T-helper 17 cell (primary cell): ENCODE measurements around the gene RALGDS. TPM values are rescaled to one million over a fixed set of nuclear protein-coding genes. Genes with fewer than 3 reads are reported as not detected.
A peak's percentile ranks its signal among the peaks of the same experiment; 100 is the strongest.

Experiments used
- ATAC-seq: fragments of 150-1000 bp; cut with Tn5 transposase; 2 replicates; pipeline ENCODE4 v1.10.0; 2021; ENCODE audit warnings: mild to moderate bottlenecking, moderate library complexity
- DNase-seq, 3 donors: peaks; one replicate each; pipeline versions ENCODE4 v3.0.0 to v3.0.0-alpha.2; 2020 to 2021
- H3K9me3 ChIP-seq: one replicate; pipeline ENCODE4 v1.7.0; 2013; ENCODE audit warnings: low read length, mild to moderate bottlenecking; ENCODE audit not compliant: control insufficient read depth, poor library complexity, severe bottlenecking
- H3K27ac Mint-ChIP-seq: one replicate; pipeline ENCODE4 v1.8.0; 2022; ENCODE audit warnings: mild to moderate bottlenecking, moderate library complexity, mixed read lengths
- H3K27me3 Mint-ChIP-seq: one replicate; pipeline ENCODE4 v1.8.0; 2022; ENCODE audit warnings: mixed read lengths
- H3K36me3 Mint-ChIP-seq: one replicate; pipeline ENCODE4 v1.8.0; 2022; ENCODE audit warnings: low read depth, mixed read lengths
- H3K4me1 Mint-ChIP-seq: one replicate; pipeline ENCODE4 v1.8.0; 2022; ENCODE audit warnings: mild to moderate bottlenecking, mixed read lengths
- H3K4me3 Mint-ChIP-seq: one replicate; pipeline ENCODE4 v1.8.0; 2022; ENCODE audit warnings: mild to moderate bottlenecking, moderate library complexity, mixed read lengths
- total RNA-seq, 4 donors: library from RNA in 2 of 4; stranded (reverse) in 2 of 4; gene quantifications; one replicate each; pipeline ENCODE4 v1.2.3 and lab custom pipeline; 2022 to 2026

Gene RALGDS
- total RNA-seq, 2 donors from 2014 or later = 150 to 236 TPM

DNA sequence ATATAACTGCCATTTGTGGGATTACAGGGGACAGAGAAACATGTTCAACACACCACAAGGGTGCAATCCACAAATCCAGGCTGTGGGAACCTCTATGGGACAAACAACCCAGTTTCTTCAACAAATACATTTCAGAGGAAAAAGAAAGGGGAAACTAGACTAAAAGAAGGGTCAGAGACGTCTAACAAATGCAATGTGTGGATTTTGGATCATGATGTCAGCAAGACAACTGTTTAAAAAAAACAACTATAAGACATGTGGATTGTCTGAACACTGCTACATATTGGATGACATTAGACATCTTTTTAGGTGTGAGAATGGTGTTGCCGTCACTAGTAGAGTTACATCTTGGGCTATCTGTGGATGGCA is 3.9 kb upstream of the RALGDS start:
- H3K4me1 Mint-ChIP-seq = peaks cover 56% of the 10 kb centered on the region
- H3K27ac Mint-ChIP-seq = peak overlapping the region; percentile 100
- H3K4me3 Mint-ChIP-seq = peak overlapping the region; percentile 83
- H3K9me3 ChIP-seq = no peaks in the 10 kb centered on the region
- DNase-seq = no peak
- ATAC-seq = no peak
- H3K27me3 Mint-ChIP-seq = no peaks in the 10 kb centered on the region
- H3K36me3 Mint-ChIP-seq = peaks cover 10% of the 10 kb centered on the region

DNA sequence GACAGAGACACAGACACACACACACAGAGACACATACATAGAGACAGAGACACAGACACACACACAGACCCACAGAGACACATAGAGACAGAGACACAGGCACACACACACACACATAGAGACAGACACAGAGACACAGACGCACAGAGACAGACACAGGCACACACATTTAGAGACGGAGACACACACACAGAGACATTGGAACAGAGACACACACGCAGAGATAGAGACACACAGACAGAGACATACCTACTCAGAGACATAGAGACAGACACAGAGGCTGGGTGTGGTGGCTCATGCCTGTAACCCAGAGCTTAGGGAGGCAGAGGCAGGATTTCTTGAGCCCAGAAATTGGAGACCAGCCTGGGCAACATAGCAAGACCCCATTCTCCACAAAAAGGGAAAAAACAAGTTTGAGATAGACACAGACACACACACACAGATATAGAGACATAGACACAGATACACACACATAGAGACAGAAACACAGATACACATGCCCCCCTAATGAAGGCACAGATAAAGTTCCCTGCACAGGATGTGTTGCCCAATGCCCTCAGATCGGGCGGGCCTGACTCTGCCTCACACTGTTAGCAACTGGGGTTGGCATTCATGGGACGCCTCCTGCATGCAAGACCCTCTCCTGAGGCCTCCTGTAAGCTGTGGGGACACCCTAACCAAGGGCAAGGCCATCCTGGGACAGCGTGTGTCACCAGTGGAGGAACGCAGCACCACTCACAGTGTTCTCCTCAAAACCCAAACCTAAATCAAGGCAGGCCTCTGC is 3.3 kb upstream of the RALGDS start:
- Mint-ChIP-seq H3K4me1 (peaks cover 53% of the 10 kb centered on the region), H3K36me3 (peaks cover 10% of the 10 kb centered on the region), H3K4me3 (peak overlapping the region; percentile 83), H3K27me3 (no peaks in the 10 kb centered on the region), H3K27ac (peak overlapping the region; percentile 100)
- no peak for ATAC-seq
- DNase-seq = no peak
- H3K9me3 ChIP-seq = no peaks in the 10 kb centered on the region

DNA sequence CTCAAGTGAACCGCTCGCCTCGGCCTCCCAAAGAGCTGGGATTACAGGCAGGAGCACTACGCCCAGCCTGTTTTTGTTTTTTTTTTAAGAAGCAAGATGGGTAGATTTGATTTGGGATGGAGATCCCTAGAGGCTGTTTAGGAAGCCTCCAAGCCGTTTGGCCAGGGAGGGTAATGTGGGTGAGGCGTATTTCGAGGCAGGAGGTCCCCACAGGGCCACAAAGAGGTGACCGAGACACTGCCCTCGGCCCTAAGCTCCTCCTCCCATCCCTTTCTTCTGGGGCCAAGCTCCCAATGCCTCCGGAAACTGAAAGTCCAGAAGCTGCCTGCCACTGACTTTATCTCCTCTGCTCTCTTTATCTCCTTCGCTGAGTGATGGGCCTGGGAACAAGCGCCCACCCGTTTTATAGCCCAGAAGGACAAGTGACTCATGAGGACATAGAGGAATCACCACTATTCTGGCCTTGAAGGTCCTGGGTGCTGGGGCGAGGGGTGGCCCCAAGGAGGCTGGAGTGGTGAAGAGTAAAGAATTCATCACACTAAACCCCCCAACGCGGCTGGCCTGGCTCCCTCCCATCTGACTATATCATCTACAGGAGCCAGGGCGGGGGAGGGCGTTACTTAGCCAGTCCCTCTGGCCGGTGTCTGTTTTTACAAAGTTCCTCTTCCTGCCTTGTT is 2.0 kb upstream of the RALGDS start:
- Mint-ChIP-seq H3K36me3 (peaks cover 10% of the 10 kb centered on the region), H3K4me1 (peaks cover 55% of the 10 kb centered on the region), H3K4me3 (peak overlapping the region; percentile 83), H3K27ac (peak overlapping the region; percentile 100), H3K27me3 (no peaks in the 10 kb centered on the region)
- DNase-seq (no peak), ATAC-seq (no peak)
- H3K9me3 ChIP-seq = no peaks in the 10 kb centered on the region

DNA sequence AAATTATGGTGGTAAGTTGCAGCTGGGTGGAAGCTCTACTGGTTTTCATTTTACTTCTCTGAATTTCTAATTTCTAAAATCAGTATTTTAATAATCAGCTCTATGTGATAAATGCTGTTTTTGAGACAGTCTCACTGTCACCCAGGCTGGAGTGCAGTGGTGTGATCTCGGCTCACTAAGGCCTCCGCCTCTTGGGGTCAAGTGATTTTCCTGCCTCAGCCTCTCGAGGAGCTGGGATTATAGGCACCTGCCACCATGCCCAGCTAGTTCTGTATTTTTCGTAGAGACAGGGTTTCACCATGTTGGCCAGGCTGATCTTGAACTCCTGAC is 1.5 kb upstream of the RALGDS start:
- Mint-ChIP-seq H3K4me3 (no peak overlapping the region), H3K27me3 (no peaks in the 10 kb centered on the region), H3K27ac (peak overlapping the region; percentile 100), H3K36me3 (peaks cover 8% of the 10 kb centered on the region), H3K4me1 (peaks cover 55% of the 10 kb centered on the region)
- no peak for ATAC-seq
- no peaks in the 10 kb centered on the region for H3K9me3 ChIP-seq
- DNase-seq = no peak

DNA sequence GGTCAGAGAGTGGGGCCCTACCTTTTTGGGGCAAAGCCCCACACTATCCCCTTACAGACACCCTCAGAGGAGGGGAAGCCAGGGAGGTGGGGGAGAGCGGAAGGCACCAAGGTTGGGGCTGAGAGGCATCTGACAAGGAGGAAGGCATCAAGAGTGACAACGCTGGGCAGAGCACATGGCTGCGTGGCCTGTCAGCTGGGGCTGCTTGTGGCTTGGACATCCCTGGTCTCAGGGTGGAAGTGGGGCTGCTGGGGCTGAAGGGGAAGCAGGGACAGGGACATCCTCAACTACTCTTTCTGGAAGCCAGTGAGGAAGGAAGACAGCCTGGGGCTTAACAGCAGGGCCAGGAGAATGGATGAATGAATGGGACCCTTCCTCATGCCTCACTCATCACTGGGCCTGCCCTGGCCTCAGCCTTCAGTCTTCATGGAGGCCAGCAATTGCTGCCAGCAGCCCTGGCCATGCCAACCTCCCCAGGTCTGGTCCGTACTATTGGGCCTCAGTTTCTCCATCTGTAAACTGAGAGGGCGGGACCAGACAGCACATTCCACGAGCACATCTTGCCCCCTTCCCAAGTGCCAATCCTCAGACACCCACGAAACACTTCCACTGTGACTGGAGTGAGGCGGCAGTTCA is 993 bp upstream of the RALGDS start:
- Mint-ChIP-seq H3K27me3 (no peaks in the 10 kb centered on the region), H3K4me3 (peak overlapping the region; percentile 82), H3K4me1 (peaks cover 56% of the 10 kb centered on the region), H3K36me3 (peaks cover 6% of the 10 kb centered on the region), H3K27ac (peak overlapping the region; percentile 100)
- DNase-seq (no peak), ATAC-seq (peak; percentile 7)
- H3K9me3 ChIP-seq = no peaks in the 10 kb centered on the region

DNA sequence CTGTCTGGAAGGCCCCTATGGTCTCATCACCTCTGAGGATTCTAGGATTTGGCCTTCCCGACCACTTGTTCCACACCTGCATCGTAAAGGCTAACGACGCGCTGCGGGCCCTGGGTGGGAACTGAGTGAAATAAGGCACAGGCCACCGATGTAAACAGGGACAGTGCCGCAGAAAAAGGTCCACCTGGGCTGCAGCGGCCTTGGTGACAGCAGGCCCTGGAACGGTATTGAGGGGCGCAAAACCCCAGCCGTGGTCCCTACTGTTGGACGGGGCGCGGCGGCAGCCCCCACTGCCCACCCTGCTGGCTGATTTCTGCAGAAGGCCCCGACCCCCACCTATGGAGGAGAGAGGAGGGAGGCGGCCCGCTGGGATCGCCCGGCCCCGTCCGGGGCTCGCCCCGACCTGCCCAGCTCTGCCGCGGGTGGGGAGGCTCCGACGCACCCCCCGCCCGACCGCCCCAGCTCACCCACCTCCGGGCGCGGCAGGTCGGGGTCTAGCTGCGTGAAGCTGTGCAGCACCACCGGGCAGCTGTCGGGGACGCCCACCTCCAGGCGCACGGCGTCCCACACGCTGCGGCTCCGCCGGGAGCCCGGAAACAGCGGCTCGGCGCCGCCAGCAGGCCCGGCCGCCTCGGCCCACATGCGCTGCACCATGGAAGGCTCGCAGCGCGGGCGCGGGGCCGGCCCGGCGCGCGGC is 391 bp downstream of the RALGDS start:
- DNase-seq (no peak), ATAC-seq (no peak)
- H3K4me3 Mint-ChIP-seq = peak overlapping the region; percentile 81
- H3K4me1 Mint-ChIP-seq = peaks cover 53% of the 10 kb centered on the region
- peaks cover 6% of the 10 kb centered on the region for H3K36me3 Mint-ChIP-seq
- H3K27me3 Mint-ChIP-seq = no peaks in the 10 kb centered on the region
- peak overlapping the region; percentile 93 for H3K27ac Mint-ChIP-seq
- H3K9me3 ChIP-seq = no peaks in the 10 kb centered on the region

DNA sequence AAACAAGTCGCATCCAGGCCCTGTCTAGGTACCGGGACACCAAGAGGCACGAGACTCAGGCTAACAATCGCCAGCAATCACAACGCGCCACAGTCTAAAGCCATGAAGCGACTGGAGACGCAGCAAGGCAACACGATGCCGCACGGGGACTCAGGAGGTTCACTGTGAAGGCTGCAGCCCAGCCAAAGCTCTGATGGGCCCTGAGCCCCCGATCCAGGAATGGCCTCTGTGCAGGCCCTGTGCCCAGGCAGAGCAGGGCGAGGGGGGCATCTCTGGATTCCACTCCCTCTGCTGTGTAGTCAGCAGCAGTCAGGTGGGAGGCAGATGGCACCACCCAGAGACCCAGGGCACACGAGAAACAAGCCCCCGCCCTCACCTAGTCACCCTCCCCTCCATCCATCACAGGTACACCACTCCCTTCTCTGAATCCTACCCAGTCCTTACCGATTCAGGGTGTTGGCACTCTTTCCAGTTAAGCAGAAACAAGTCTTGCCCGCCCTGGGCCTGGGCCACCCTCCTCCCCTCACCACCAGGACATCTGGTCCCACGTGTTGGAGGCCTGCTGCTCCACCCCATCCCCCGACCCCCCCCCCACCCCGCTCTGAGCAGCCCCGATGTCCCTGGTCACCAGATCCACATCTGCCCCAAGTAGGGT is 1.1 kb downstream of the RALGDS start:
- Mint-ChIP-seq H3K36me3 (peaks cover 6% of the 10 kb centered on the region), H3K4me3 (peak overlapping the region; percentile 81), H3K27ac (peak overlapping the region; percentile 93), H3K4me1 (peaks cover 55% of the 10 kb centered on the region), H3K27me3 (no peaks in the 10 kb centered on the region)
- ATAC-seq = no peak
- DNase-seq = no peak
- no peaks in the 10 kb centered on the region for H3K9me3 ChIP-seq

DNA sequence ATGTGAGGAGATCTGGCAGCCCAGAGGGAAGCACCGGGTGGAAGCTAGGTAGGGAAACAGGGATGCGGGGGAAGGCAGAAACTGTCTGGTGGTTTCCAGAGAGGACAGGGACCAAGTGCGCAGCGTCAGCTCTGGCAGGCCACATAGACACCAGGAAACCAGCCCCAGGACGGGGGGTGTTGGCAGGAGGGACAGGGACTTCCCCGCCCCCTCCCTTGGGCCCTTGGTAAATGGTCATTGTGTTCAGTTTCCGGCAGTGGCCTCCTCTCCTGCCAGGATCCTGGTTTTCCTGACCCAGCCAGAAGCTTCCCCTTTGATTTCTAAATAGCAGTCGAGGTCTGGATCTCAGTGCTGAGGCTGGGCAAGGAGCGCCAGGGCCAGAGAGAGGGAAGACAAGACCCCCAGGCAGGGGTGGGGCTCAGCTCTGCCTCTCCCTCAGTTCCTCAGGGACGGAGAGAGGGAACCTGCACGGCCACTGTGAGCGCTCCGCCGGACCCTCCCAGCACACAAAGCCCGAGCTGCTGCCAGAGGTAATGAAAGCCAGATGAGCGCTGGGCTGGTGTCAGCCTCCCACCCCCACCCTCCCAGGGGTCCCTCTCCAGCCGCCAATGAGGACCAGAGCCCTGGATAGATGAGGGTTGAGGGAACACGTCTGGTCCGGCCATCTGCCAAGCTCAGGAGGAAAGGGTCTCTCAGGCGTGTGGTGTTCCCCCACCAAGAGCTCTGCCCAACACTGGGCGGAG is 1.8 kb downstream of the RALGDS start:
- Mint-ChIP-seq H3K4me3 (peak overlapping the region; percentile 81), H3K27ac (peak overlapping the region; percentile 93), H3K27me3 (no peaks in the 10 kb centered on the region), H3K36me3 (peaks cover 6% of the 10 kb centered on the region), H3K4me1 (peaks cover 53% of the 10 kb centered on the region)
- DNase-seq (no peak), ATAC-seq (no peak)
- no peaks in the 10 kb centered on the region for H3K9me3 ChIP-seq

DNA sequence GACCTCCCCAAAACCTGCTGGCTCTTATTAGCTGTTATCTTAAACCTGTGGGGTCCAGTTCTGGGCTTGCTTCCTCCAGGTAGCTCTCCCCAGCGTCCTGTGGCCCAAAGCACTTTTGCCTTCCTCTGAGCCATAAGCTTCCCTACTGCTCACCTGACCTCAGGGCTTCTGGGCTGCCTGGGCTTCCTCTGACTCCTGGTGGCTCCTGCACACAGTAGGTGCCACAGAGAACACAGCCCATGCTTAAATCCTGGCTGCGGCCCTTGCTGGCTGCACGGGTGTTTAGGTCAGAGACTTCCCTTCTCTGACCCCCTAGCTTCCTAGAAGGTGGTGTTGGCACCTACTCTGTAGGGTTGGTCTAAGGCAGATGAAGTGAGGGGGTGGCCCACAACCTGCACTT is 2.5 kb downstream of the RALGDS start:
- Mint-ChIP-seq H3K27ac (peak overlapping the region; percentile 93), H3K27me3 (no peaks in the 10 kb centered on the region), H3K4me3 (peak overlapping the region; percentile 81), H3K36me3 (no peaks in the 10 kb centered on the region), H3K4me1 (peaks cover 53% of the 10 kb centered on the region)
- DNase-seq (no peak), ATAC-seq (no peak)
- no peaks in the 10 kb centered on the region for H3K9me3 ChIP-seq

DNA sequence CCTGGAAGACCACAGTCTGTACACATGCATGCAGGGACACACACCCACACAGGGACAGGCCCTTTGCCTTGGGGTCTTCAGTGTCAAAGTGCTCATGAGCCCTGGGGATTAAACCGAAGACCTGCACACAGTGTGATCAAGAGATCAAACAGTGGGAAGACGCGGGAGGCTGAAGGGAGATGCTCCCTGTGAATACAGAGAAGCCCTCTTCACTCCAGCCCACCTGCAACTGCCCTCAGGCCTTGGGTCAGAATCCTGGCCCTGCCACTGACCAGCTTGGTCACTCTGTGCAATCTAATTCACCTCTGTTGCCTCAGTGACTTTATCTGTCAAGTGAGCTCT is 2.9 kb downstream of the RALGDS start:
- DNase-seq (no peak), ATAC-seq (no peak)
- no peaks in the 10 kb centered on the region for H3K36me3 Mint-ChIP-seq
- no peaks in the 10 kb centered on the region for H3K9me3 ChIP-seq
- H3K27me3 Mint-ChIP-seq = no peaks in the 10 kb centered on the region
- H3K4me1 Mint-ChIP-seq = peaks cover 54% of the 10 kb centered on the region
- peak overlapping the region; percentile 93 for H3K27ac Mint-ChIP-seq
- peak overlapping the region; percentile 81 for H3K4me3 Mint-ChIP-seq

DNA sequence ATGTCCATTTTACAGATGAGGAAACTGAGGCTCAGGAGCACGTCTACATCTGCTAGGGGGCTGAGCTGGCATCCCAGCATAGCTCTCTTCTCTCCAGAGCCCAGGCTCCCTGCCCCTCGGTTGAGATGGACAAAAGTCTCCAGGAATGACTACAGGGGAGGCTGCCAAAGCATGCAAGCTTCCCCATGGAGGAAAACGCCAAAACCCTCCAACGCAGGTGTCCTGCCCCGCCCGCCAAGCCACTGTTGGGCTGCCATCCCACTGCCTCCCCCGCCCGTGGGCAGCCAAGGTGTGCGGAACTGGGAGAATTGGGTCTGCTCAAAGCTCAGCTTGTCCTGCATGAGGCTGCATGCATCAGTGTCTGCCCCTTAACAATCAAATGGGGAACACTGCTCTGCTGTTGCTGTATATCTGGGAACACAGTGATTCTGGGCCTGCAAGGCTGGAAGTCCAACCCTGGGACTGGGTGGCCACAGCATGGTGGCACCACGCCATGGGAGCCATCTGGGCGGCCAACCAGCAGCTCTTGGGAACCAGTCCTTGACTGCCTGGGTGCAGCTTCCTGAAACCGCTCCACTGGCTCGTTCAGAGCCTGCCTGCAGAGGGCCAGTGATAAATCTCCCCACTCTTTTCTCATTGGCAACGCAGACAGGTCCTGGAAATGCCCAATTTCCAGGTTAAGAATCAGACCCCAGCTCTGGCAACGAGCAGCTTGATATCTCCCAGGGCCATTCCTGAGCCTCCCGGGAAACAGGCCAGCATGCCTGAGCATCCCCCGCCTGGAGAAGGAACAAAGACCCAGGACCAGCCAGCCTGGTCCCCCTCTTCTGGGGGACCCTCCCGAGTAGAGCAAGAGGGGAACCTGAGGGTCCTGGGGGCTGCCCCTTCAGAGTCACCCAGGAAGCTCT is 3.5 kb downstream of the RALGDS start:
- ATAC-seq (no peak), DNase-seq (no peak)
- peaks cover 60% of the 10 kb centered on the region for H3K4me1 Mint-ChIP-seq
- no peaks in the 10 kb centered on the region for H3K27me3 Mint-ChIP-seq
- peak overlapping the region; percentile 93 for H3K27ac Mint-ChIP-seq
- no peaks in the 10 kb centered on the region for H3K9me3 ChIP-seq
- no peaks in the 10 kb centered on the region for H3K36me3 Mint-ChIP-seq
- H3K4me3 Mint-ChIP-seq = peak overlapping the region; percentile 12
